Left forelimb (tissue), 1 donor: ENCODE data around the gene MINK1.
A peak's percentile ranks its signal among the peaks of the same experiment; 100 is the strongest.
"Not testable (repeated sequence)": the region's sequence is repeated elsewhere in the genome, so short reads cannot be mapped to it uniquely, and the experiment has no call there.

Source experiments
- DNase-seq: peaks from one replicate; pipeline ENCODE4 v3.0.0-alpha.2; 2018; ENCODE audit warnings: low spot score

Gene MINK1

GRCh38 chr17:4899341-4900230, 66.4 kb downstream of the MINK1 start, which contains the start of gene C17orf107:
TSS of gene C17orf107 (plus strand) at chr17:4899536. CDS start at chr17:4899763, 227 bp downstream.
- DNase-seq, result peak; percentile 88

GRCh38 chr17:4900231-4901107, 67.3 kb downstream of the MINK1 start:
- no peak for DNase-seq

GRCh38 chr17:4901108-4901647, 68.0 kb downstream of the MINK1 start:
- no peak for DNase-seq

- DNase-seq, result peak; percentile 87
Observed at GRCh38 chr17:4901648-4902344, 68.7 kb downstream of the MINK1 start.

- no peak for DNase-seq
Observed at GRCh38 chr17:4902540-4902939, 69.4 kb downstream of the MINK1 start.

- DNase-seq, result no peak
Observed at GRCh38 chr17:4903051-4903818, 70.1 kb downstream of the MINK1 start, which contains the start of gene CHRNE. TSS of gene CHRNE (minus strand) at chr17:4903098. CDS start at chr17:4903063, 35 bp downstream.

- DNase-seq, result not testable (repeated sequence)
Observed at GRCh38 chr17:4906642-4907041, 73.5 kb downstream of the MINK1 start.

- DNase-seq, result no peak
Observed at GRCh38 chr17:4908301-4908700, 75.2 kb downstream of the MINK1 start.

GRCh38 chr17:4908711-4909496, 75.8 kb downstream of the MINK1 start:
- peak; percentile 91 for DNase-seq

- DNase-seq, result no peak
Observed at GRCh38 chr17:4913994-4914393, 80.9 kb downstream of the MINK1 start.

GRCh38 chr17:4914551-4914950, 81.4 kb downstream of the MINK1 start:
- not testable (repeated sequence) for DNase-seq

- no peak for DNase-seq
Observed at GRCh38 chr17:4919511-4920047, 86.4 kb downstream of the MINK1 start.

- DNase-seq, result no peak
Observed at GRCh38 chr17:4920351-4921048, 87.4 kb downstream of the MINK1 start.

GRCh38 chr17:4921320-4921719, 88.2 kb downstream of the MINK1 start:
- DNase-seq, result no peak

GRCh38 chr17:4926577-4927335, 93.6 kb downstream of the MINK1 start:
- not testable (repeated sequence) for DNase-seq

GRCh38 chr17:4928881-4929280, 95.7 kb downstream of the MINK1 start:
- no peak for DNase-seq

GRCh38 chr17:4931963-4932362, 98.8 kb downstream of the MINK1 start, which contains the start of gene GP1BA:
TSS of gene GP1BA (plus strand) at chr17:4932277. CDS start at chr17:4932605, 328 bp downstream.
- DNase-seq, result no peak

- no peak for DNase-seq
Observed at GRCh38 chr17:4932756-4933155, 99.6 kb downstream of the MINK1 start.
